IPS-15b (cell line): ENCODE results near the gene ZBTB33.
A peak's percentile ranks its signal among the peaks of the same experiment; 100 is the strongest.

ENCODE experiments used
- H3K27me3 ChIP-seq: one replicate; pipeline ENCODE4 v1.6.1; 2013; ENCODE audit warnings: low read length; ENCODE audit not compliant: control insufficient read depth, insufficient read depth
- H3K36me3 ChIP-seq: one replicate; pipeline ENCODE4 v1.6.1; 2013; ENCODE audit warnings: low read length; ENCODE audit not compliant: control insufficient read depth, insufficient read depth
- H3K4me1 ChIP-seq: one replicate; pipeline ENCODE4 v1.6.1; 2013; ENCODE audit warnings: mild to moderate bottlenecking, low read length; ENCODE audit not compliant: control insufficient read depth, insufficient read depth
- H3K4me3 ChIP-seq: one replicate; pipeline ENCODE4 v1.5.1; 2013; ENCODE audit warnings: low read depth, low read length
- H3K9ac ChIP-seq: one replicate; pipeline ENCODE4 v1.6.1; 2013; ENCODE audit warnings: low read depth, mild to moderate bottlenecking, low read length
- H3K9me3 ChIP-seq: one replicate; pipeline ENCODE4 v1.6.1; 2013; ENCODE audit warnings: mild to moderate bottlenecking, low read length; ENCODE audit not compliant: control insufficient read depth, insufficient read depth

ZBTB33 gene

GRCh38 chrX:120297923-120298322 lies 47.3 kb downstream of the ZBTB33 start:
- H3K9me3 ChIP-seq: no peaks in the 10 kb centered on the region
- no peaks in the 10 kb centered on the region for H3K36me3 ChIP-seq
- H3K4me3 ChIP-seq: no peak overlapping the region
- H3K9ac ChIP-seq: no peak overlapping the region
- peaks cover 3% of the 10 kb centered on the region for H3K4me1 ChIP-seq
- H3K27me3 ChIP-seq: peaks cover 7% of the 10 kb centered on the region

- no peaks in the 10 kb centered on the region for H3K36me3 ChIP-seq
- H3K9me3 ChIP-seq: no peaks in the 10 kb centered on the region
- no peak overlapping the region for H3K9ac ChIP-seq
- H3K4me1 ChIP-seq: peaks cover 3% of the 10 kb centered on the region
- H3K4me3 ChIP-seq: no peak overlapping the region
- peaks cover 25% of the 10 kb centered on the region for H3K27me3 ChIP-seq
Observed at GRCh38 chrX:120299928-120300327, 49.3 kb downstream of the ZBTB33 start.

- no peaks in the 10 kb centered on the region for H3K36me3 ChIP-seq
- peaks cover 3% of the 10 kb centered on the region for H3K4me1 ChIP-seq
- no peaks in the 10 kb centered on the region for H3K9me3 ChIP-seq
- peaks cover 39% of the 10 kb centered on the region for H3K27me3 ChIP-seq
- no peak overlapping the region for H3K9ac ChIP-seq
- no peak overlapping the region for H3K4me3 ChIP-seq
Observed at GRCh38 chrX:120301497-120301896, 50.9 kb downstream of the ZBTB33 start.

- Histone ChIP-seq H3K36me3 (no peaks in the 10 kb centered on the region), H3K27me3 (peaks cover 44% of the 10 kb centered on the region), H3K4me1 (peaks cover 3% of the 10 kb centered on the region), H3K9me3 (no peaks in the 10 kb centered on the region), H3K4me3 (no peak overlapping the region), H3K9ac (no peak overlapping the region)
Observed at GRCh38 chrX:120301960-120302359, 51.3 kb downstream of the ZBTB33 start.

GRCh38 chrX:120302434-120302833 lies 51.8 kb downstream of the ZBTB33 start:
- no peaks in the 10 kb centered on the region for H3K36me3 ChIP-seq
- peaks cover 49% of the 10 kb centered on the region for H3K27me3 ChIP-seq
- H3K9me3 ChIP-seq: no peaks in the 10 kb centered on the region
- H3K9ac ChIP-seq: no peak overlapping the region
- H3K4me1 ChIP-seq: peaks cover 3% of the 10 kb centered on the region
- H3K4me3 ChIP-seq: no peak overlapping the region

- Histone ChIP-seq H3K9ac (no peak overlapping the region), H3K27me3 (peaks cover 66% of the 10 kb centered on the region), H3K4me1 (peaks cover 4% of the 10 kb centered on the region), H3K36me3 (no peaks in the 10 kb centered on the region), H3K9me3 (no peaks in the 10 kb centered on the region), H3K4me3 (no peak overlapping the region)
Observed at GRCh38 chrX:120304256-120304655, 53.6 kb downstream of the ZBTB33 start.

- Histone ChIP-seq H3K4me1 (peaks cover 4% of the 10 kb centered on the region), H3K36me3 (no peaks in the 10 kb centered on the region), H3K4me3 (peak overlapping the region; percentile 35), H3K27me3 (peaks cover 74% of the 10 kb centered on the region), H3K9me3 (no peaks in the 10 kb centered on the region), H3K9ac (no peak overlapping the region)
Observed at GRCh38 chrX:120305531-120306141, 55.0 kb downstream of the ZBTB33 start.

GRCh38 chrX:120306630-120307029 lies 56.0 kb downstream of the ZBTB33 start:
- H3K4me1 ChIP-seq: peaks cover 4% of the 10 kb centered on the region
- peaks cover 76% of the 10 kb centered on the region for H3K27me3 ChIP-seq
- no peaks in the 10 kb centered on the region for H3K9me3 ChIP-seq
- H3K9ac ChIP-seq: no peak overlapping the region
- no peak overlapping the region for H3K4me3 ChIP-seq
- no peaks in the 10 kb centered on the region for H3K36me3 ChIP-seq
